GM19193 (cell line): ENCODE results near the gene NOL6.

Experiments
- POLR2A ChIP-seq: IDR thresholded peaks from 4 replicates; pipeline ENCODE4 v1.6.1; 2011; ENCODE audit not compliant: insufficient read depth, insufficient read length; ENCODE audit errors: extremely low read depth

NOL6 gene

DNA sequence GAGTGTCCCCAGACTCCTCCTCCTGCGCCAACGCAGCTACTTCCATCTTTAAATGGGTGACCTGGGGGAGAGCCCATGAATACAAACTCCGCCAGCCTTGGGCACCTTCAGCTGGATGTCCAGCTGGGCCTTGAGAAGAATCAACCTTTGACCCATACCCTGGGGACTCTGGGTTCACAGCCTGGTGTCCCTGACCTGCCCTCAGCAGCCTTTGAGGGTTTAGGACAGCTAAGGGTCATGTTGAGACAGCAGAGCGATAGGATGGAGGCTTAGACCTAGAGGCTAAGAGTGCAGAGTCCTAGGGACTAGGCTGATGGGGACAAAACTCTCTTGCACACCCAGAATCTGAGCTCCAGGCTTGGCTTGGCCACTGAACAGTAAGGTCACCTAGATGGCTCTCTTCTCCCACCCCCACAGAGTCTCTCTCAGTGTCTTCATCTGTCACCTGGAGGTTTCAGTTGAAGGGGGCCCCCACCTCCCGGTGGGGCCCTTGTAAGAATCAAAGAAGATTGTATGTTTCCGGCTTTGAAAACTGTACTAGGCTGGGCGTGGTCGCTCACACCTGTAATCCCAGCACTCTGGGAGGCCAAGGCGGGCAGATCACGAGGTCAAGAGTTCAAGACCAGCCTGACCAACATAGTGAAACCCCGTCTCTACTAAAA, 19.6 kb downstream of the NOL6 start:
- TF ChIP-seq POLR2A = no peak

DNA sequence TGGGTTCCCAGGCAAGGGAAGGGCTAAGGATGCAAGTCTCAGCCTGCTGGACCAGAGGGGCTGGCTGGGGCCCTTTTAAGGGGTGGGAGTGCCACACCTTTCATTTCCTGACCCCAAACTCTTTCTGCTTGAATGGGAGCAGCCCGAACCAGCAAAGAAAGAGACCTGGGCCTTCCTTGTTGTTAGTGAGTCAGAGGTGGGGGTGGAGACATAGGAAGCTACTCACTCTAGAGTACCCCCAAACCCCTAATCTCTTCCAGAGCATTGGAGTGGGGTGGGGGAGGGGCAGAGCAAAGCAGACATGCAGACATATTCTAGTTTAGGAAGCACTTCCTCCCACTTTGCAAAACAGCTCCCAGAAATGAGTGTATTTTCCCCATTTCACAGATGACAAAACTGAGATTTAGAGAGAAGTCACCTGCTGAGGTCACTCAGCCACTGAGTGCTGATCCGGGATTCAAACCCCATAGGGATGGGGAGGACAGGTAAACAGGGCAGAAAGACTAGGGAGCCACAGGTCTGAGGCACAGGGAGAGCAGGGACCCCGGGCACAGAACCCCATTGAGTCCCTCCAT, 20.4 kb downstream of the NOL6 start:
- TF ChIP-seq POLR2A = no peak

DNA sequence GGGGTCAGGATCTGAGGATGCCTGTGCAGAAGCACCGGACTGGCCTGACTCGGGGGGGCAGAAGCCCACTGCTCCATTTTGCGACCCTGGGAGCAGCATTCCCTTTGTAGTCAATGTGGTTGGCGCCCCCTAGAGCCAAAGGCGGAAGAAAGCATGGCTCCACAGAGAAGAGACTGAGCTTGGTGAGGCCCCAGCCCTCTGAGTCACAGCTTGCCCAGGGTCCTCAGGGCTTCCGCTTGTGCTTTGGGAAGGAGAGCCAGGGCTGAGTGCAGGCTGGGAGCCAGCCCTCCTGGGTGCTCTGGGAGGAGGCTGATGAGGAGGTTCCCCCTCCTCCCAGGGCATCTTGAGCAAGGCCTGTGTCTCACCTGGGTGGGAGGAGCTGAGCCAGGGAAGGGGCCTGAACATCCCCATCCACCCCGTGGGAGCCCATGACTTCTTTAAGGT, 20.9 kb downstream of the NOL6 start:
- TF ChIP-seq POLR2A = no peak

DNA sequence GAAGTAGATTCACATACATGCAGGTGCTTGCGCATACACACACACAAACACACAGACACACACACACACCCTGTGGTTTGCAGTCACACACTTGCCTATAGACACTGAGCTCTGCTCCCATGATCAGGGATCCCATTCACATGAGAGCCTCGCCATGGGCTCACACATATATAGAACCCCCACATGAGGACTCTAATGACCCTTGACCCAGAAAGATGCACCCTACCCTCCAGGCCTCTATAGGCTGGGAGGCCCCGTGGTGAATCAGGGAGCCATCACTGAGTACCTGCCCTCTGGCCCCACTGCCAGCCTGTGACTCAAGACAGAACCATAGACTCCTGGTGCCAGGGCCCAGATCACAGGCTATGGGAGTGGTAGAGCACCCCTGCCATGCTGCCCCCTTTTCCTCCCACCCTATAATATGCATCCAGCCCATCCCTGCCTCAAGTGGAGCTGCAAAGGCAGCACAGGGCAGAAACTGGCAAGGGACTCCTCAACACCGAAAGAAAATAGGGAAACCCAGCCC, 23.0 kb downstream of the NOL6 start:
- no peak for TF ChIP-seq POLR2A

DNA sequence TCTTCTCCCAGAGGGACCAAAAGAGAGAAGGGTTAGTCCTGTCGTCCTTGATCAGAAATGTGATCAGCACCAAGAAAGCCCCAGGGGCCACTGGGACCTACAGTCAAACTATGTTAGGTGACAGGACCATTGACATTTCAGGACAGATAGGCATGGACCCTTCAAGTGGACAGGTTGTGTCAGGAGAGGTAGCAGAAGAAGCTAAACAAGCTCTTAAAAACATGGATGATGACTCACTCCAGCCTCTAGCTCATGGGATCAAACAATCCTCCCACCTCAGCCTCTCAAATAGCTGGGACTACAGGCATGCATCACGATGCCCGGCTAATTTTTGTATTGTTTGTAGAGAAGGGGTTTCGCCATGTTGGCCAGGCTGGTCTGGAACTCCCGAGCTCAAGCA, 24.0 kb downstream of the NOL6 start:
- TF ChIP-seq POLR2A = no peak

DNA sequence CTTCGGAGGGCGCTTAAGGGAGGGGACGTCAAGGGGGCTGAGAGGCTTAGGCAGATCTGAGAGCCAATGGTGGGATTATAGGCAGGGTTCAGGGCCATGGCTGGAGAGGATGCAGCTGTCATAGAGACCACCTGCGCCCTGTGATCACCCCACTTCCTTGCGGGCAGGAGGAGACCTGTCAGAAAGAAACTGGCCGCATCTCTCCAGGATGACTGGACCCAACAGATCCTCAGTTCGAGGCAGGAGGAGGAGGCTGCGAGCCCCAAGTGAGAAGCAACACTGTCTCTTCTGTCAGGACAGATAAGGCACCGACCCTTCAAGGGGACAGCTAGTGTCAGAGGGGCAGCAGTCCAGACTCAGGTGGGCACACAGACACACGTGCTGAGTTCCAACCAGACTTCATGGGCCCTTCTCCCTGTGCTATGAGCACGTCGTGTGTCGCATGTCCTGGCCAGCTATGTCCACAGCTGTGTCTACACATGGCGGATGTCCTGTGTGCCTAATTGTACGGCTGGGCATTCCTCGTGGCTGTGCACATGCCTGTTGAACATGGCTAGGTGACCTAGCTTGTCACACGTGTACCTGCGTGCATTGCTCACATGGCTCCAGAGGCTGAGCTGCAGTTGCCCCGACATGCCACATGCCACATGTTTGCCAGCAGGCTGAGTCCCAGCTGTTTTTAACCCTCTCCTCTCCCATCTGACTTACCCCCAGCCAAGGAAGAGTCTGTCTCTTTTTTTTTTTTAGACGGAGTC, 25.7 kb downstream of the NOL6 start:
- TF ChIP-seq POLR2A = no peak

DNA sequence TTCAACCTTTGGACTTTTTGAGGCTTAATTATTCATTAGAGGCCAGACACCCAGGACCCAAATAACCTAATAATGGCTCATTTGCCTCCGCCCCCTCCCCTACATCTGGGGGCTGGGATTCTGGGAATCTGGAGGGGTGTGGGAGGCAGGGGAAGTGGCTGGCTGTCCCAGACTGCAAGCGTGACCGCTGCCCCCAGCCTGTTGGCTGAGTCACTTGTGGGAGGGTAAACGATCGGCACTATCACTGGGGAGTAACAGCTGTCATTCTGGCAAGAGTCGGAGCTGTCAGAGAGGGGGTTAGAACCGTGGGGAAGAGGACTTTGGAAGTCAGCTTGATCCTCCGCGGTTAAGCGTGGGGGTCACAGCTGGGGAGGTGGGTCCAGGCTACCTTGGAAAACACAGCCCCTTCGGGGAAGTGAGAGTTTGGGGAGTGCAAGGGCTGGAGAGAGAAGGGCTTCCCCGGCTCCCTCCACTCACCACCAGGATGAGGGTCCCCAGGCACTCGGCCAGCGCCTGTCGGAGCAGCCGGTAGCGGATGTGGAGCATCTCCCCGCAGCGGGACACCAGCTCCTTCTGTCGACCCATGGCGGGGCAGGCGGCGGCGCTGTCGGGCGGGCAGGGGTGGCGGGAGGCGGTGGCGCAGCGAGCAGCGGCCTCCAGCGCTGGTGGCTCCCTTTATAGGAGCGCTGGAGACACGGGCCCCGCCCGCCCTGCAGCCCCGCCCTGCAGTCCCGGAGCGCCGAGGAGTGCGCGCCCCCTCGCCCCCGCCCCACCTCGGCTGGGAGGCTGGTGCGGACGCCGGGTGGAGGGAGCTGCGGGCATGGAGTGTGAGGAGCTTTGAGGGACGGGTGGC, 26.6 kb downstream of the NOL6 start, which contains the start of gene AQP3:
AQP3 (minus strand) TSS at position 648 of the 853 bp plus-strand sequence; CDS start at position 585, 63 bp downstream.
- peak; percentile 9 for TF ChIP-seq POLR2A

DNA sequence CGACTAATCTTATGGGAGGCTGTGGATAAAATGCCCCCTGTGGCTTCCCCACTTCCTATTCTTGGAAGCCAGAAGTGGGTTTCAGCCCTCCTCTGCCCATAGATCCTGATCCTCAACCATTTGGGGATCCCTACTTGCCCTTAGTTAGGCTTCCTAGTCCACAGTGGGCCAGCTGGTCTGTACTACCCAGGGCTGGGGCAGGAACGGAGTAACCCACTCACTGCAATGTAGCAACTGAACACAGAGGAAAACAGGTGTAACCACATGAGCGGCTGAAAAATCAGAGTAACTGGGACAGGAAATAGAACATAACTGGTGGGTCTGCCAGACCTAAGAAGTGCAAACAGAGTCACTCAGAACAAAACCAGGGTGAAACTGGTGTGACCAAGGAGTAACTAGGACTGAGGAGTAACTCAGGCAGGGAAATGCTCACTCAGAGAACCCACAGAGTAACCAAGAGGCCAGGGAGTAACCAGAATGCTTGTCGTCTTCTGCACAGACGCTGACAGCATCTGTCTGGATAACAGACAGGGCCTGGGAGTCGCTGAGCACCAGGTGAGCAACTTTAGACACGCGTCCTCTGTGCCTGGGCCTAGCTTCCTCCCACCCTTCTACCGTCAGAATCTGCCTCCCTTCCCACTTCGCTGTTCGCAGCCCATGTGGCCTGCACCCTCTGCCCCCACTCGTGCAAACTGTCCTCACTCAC, 27.3 kb downstream of the NOL6 start:
- TF ChIP-seq POLR2A = no peak

DNA sequence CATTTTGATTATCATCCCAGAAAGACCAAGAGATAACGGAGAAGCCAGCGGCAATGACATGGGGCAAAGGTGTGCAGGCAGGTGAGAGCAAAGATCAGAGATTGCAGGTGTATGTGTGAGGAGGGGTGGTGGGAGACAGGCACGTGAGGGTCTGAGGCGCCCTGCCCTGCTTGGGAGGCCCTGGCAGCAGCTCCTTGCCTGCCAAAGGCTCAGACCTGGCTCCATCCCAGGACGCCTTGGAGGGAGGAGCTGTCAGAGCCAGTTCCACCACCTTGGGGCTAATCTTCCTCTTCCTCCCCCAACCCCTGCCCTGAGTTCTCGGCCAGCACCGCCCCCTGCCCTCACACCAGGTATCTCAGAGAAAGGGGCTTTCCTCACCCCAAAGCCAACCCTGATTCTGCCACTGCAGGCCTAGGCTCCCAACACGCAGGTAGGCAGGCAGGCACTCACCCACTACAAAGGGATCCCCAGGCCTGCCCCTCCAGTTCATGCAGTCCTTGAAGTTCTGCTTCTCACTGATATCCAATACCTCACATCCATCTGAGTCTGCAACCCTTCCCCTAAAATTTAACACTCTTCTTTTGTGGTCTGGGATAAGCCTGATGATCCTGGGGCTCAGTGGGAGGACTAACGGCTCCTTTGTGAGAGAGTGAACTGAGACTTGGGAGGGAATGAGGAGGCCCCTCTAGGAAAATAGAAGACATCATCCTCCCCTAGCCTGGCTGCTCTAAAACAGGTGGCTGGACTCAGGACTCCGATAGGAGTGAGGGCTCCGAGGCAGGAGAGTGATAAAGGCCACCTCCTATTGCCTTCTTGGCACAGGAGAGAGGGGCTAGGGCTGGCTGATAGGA, 28.1 kb downstream of the NOL6 start:
- no peak for TF ChIP-seq POLR2A

DNA sequence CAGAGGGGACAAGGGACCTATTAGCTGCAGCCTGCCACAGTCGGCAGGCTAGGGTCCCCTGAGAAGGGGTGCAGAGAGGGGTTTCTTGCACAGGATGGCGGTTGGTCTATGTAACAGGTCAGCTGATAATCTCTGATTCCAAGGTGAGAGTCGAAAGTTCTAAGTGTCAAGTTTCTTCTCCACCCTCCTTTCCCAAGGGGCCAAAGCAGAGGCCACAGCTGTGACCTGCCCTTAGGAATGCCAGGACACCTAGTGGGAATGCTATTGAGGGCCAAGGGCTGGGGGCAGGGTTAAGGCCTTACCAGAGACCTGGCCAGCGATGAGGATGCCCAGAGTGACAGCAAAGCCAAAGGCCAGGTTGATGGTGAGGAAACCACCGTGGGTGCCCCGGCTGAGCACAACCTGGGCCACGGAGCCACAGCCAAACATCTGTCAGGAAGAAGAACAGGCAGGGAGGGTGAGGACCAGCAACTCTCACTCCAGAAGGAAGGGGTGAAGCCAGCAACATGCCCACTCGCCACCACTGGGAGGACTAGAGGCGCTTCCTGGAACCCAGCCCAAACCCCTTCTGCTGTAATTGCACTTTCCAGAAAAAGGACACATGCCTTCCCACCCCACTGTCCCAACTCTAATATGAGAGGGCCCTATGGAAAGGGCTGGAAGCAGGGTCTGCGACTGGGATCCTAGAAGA, 30.1 kb downstream of the NOL6 start:
- TF ChIP-seq POLR2A = no peak

DNA sequence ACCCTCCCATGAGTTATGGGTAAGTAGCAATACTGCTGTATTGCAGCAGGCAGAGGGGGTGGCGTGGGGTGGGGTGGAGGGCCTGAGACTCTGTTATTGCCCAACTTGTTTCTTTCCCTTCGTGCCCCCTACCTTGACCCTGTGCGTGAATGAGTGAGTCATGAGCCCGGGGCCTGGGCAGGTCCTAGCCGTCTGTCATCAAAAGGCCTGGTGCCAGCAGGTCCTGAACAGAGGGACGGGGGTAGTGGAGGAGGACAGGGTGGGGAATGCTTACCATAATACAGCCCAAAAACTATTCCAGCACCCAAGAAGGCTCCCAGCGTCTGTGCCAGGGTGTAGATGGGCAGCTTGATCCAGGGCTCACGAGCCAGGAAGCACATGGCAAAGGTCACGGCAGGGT, 30.7 kb downstream of the NOL6 start:
- no peak for TF ChIP-seq POLR2A

DNA sequence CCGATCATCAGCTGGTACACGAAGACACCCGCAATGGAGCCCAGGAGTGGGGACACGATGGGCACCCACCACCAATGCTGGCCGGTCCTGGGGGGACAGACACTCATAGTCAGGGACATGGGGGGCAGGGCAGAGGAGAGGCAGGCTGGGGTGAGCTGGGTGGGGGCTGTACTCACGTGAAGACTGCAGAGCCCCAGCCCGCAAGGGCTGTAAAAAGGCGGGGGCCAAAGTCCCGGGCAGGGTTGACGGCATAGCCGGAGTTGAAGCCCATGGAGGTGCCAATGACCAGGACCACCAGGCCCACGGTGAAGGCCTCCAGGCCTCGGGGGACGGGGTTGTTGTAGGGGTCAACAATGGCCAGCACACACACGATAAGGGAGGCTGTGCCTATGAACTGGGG, 31.6 kb downstream of the NOL6 start:
- TF ChIP-seq POLR2A = no peak

DNA sequence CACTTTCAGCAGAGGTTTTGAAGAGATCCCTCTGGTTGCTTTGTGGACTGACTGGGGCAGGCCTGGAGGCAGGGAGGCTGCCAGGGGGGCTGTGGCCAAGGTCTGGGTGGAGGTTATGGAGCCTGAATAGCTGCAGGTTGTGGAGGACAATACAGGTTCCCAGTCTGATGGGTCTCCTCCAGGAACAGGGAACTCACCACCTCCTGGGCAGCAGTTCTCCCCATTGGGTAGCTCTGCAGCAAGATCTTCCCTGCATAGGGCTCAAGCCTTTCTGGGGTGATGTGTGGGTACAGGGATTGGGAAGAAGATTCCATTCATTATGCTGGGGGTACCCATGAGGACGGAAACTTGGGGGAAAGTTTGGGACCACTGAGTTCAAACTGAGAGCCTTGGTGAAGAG, 33.1 kb downstream of the NOL6 start:
- no peak for TF ChIP-seq POLR2A
